ENCODE data around the gene PRKCH. TPM values are rescaled to one million over a fixed set of nuclear protein-coding genes. Genes with fewer than 3 reads are reported as not detected.

PRKCH gene
- total RNA-seq, 1 donor from 2014 or later: 8.4 TPM

- Histone ChIP-seq H3K4me3 (ENCODE audit: low read depth, low read length) (no peak overlapping the region), H3K27me3 (ENCODE audit: control insufficient read depth, insufficient read depth, low read length) (no peaks in the 10 kb centered on the region), H3K36me3 (ENCODE audit: control insufficient read depth, insufficient read depth, low read length) (no peaks in the 10 kb centered on the region)
- TF ChIP-seq, protein P1, sequence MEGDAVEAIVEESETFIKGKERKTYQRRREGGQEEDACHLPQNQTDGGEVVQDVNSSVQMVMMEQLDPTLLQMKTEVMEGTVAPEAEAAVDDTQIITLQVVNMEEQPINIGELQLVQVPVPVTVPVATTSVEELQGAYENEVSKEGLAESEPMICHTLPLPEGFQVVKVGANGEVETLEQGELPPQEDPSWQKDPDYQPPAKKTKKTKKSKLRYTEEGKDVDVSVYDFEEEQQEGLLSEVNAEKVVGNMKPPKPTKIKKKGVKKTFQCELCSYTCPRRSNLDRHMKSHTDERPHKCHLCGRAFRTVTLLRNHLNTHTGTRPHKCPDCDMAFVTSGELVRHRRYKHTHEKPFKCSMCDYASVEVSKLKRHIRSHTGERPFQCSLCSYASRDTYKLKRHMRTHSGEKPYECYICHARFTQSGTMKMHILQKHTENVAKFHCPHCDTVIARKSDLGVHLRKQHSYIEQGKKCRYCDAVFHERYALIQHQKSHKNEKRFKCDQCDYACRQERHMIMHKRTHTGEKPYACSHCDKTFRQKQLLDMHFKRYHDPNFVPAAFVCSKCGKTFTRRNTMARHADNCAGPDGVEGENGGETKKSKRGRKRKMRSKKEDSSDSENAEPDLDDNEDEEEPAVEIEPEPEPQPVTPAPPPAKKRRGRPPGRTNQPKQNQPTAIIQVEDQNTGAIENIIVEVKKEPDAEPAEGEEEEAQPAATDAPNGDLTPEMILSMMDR (IDR thresholded peaks at IDR 0.05; ENCODE audit: insufficient read depth, low read length, poor library complexity, severe bottlenecking): no peak
- no peak for DNase-seq (ENCODE audit: low read depth)
These were observed 208.9 kb downstream of the PRKCH start for GRCh38 chr14:61530296-61530695.

GRCh38 chr14:61530896-61531295 is 209.5 kb downstream of the PRKCH start:
- H3K4me3 ChIP-seq (ENCODE audit: low read depth, low read length): no peak overlapping the region
- no peaks in the 10 kb centered on the region for H3K27me3 ChIP-seq (ENCODE audit: control insufficient read depth, insufficient read depth, low read length)
- no peak for DNase-seq (ENCODE audit: low read depth)
- TF ChIP-seq, protein P1 (IDR thresholded peaks at IDR 0.05; ENCODE audit: insufficient read depth, low read length, poor library complexity, severe bottlenecking): no peak
- no peaks in the 10 kb centered on the region for H3K36me3 ChIP-seq (ENCODE audit: control insufficient read depth, insufficient read depth, low read length)

DNA sequence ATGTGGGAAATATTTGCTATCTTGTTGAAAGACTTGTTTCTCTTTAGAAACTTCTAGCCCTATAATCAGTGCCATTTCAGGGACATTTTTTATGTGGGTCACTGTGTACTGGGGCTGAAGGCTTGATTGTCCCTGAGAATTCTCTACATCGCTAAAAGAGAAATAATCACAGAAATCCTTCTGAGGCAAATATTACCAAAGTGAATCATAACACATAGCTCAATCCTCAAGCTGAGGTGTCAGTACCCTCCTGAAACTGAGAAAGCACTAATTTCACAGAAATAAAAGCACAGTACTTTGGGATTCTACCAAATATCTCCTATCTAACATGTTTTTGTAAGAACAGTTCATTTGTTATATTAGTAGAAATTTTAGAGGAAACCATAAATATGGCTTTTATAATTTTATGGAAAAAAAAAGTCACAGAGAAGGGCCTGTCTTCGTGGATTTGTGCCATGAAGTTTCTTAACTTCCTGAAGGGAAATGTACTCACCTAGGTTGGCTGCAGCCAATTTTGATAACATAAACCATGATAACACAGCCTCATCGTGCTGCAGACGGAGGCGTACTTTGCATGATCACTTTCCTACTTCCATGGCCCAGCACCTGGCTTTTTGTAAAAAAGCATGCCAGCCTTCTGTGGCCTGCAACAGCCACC is 210.2 kb downstream of the PRKCH start:
- Histone ChIP-seq H3K36me3 (ENCODE audit: control insufficient read depth, insufficient read depth, low read length) (no peaks in the 10 kb centered on the region), H3K27me3 (ENCODE audit: control insufficient read depth, insufficient read depth, low read length) (no peaks in the 10 kb centered on the region), H3K4me3 (ENCODE audit: low read depth, low read length) (no peak overlapping the region)
- TF ChIP-seq, protein P1 (IDR thresholded peaks at IDR 0.05; ENCODE audit: insufficient read depth, low read length, poor library complexity, severe bottlenecking): no peak
- DNase-seq (ENCODE audit: low read depth): no peak

DNA sequence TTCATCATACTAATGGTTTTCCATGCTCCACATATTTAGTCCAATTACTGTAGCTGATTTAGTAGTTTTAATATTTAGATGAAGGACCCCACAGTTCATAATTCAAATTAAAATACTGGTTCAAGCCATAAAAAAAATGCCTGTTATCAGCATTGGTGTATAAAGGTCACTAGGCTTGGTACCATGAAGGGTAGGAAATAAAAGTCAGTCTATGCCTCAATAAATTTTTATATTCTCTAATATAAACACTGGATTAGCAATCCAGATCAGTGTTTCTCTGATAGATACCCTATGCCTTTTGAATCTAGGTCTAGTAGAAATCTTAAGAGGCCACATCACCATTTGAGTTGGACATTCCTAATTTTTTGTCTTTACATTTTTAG is 210.7 kb downstream of the PRKCH start:
- TF ChIP-seq, protein P1 (IDR thresholded peaks at IDR 0.05; ENCODE audit: insufficient read depth, low read length, poor library complexity, severe bottlenecking): no peak
- DNase-seq (ENCODE audit: low read depth): no peak

DNA sequence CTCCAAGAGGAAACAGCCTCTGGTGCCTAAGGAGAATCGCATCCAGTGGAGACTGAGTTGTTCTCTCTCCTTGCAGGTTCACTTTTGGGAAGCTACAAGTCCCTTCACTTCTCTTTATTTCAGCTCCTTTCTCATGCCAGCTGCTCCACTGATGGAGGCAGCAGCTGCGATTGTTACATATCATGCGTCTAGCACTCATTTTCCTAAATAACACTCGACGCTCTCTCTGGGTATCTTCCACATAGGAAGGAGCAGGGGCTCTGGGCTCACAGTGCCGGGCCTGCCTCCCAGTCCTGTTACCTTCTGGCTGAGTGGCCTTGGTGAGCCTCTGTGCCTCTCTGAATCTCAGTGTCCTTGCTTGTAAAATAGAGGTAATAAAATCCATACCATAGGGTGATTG is 211.4 kb downstream of the PRKCH start:
- H3K36me3 ChIP-seq (ENCODE audit: control insufficient read depth, insufficient read depth, low read length): no peaks in the 10 kb centered on the region
- H3K27me3 ChIP-seq (ENCODE audit: control insufficient read depth, insufficient read depth, low read length): no peaks in the 10 kb centered on the region
- TF ChIP-seq, protein P1 (IDR thresholded peaks at IDR 0.05; ENCODE audit: insufficient read depth, low read length, poor library complexity, severe bottlenecking): no peak
- no peak overlapping the region for H3K4me3 ChIP-seq (ENCODE audit: low read depth, low read length)
- DNase-seq (ENCODE audit: low read depth): no peak

More for the DNA sequence above, 210.7 kb downstream of the PRKCH start:
- Histone ChIP-seq H3K36me3 (ENCODE audit: control insufficient read depth, insufficient read depth, low read length) (no peaks in the 10 kb centered on the region), H3K27me3 (ENCODE audit: control insufficient read depth, insufficient read depth, low read length) (no peaks in the 10 kb centered on the region), H3K4me3 (ENCODE audit: low read depth, low read length) (no peak overlapping the region)
